ENCODE measurements around the gene RASSF1. TPM values are rescaled to one million over a fixed set of nuclear protein-coding genes. Genes with fewer than 3 reads are reported as not detected.
A peak's percentile ranks its signal among the peaks of the same experiment; 100 is the strongest.

RASSF1 gene
- total and polyA plus RNA-seq, 10 of the 15 experiments (the other 5 are each of a cell fraction or from before 2014, with no cell fraction given): 4.4 to 59.6 (median 37.2) TPM

GRCh38 chr3:50321336-50322114 is 19.1 kb downstream of the RASSF1 start (continued):
- TF ChIP-seq REST (IDR thresholded peaks at IDR 0.05; ENCODE audit: low read depth, low read length) (no peak), ZNF687 (IDR thresholded peaks at IDR 0.05) (no peak), NR2C1 (IDR thresholded peaks at IDR 0.05) (peak; percentile 32; the same call in 1 of the 2 replicates), SUZ12 (IDR thresholded peaks at IDR 0.05; ENCODE audit: unreplicated experiment) (no peak), ZZZ3 (IDR thresholded peaks at IDR 0.05; ENCODE audit: control insufficient read depth, insufficient read length, low read depth) (no peak)

Measured in GM12878 (cell line).